NCI-H748 (cell line): Measurements from ENCODE around the gene PDZD2.
"Not testable (repeated sequence)": the region's sequence is repeated elsewhere in the genome, so short reads cannot be mapped to it uniquely, and the experiment has no call there.

Experiments
- DNase-seq: peaks from one replicate; lab custom pipeline; 2025; ENCODE audit not compliant: unreplicated experiment; lab: John Stamatoyannopoulos, UW

The PDZD2 gene

GRCh38 chr5:31767335-31768031 lies 128.6 kb downstream of the PDZD2 start:
- DNase-seq, result no peak

GRCh38 chr5:31768046-31768445 lies 129.1 kb downstream of the PDZD2 start:
- DNase-seq, result no peak

GRCh38 chr5:31768784-31769183 lies 129.9 kb downstream of the PDZD2 start:
- DNase-seq, result no peak

GRCh38 chr5:31769530-31769929 lies 130.6 kb downstream of the PDZD2 start:
- DNase-seq, result no peak

- no peak for DNase-seq
These were observed 131.3 kb downstream of the PDZD2 start for GRCh38 chr5:31770132-31770720.

GRCh38 chr5:31770998-31771397 lies 132.1 kb downstream of the PDZD2 start:
- no peak for DNase-seq

GRCh38 chr5:31771500-31771899 lies 132.6 kb downstream of the PDZD2 start:
- DNase-seq, result no peak

GRCh38 chr5:31776294-31776693 lies 137.4 kb downstream of the PDZD2 start:
- DNase-seq, result not testable (repeated sequence)

GRCh38 chr5:31776976-31777651 lies 138.2 kb downstream of the PDZD2 start:
- no peak for DNase-seq

- no peak for DNase-seq
These were observed 142.8 kb downstream of the PDZD2 start for GRCh38 chr5:31781772-31782171.

GRCh38 chr5:31783086-31783645 lies 144.2 kb downstream of the PDZD2 start:
- no peak for DNase-seq

- DNase-seq, result no peak
These were observed 144.8 kb downstream of the PDZD2 start for GRCh38 chr5:31783731-31784130.

- DNase-seq, result no peak
These were observed 147.2 kb downstream of the PDZD2 start for GRCh38 chr5:31786090-31786631.

GRCh38 chr5:31794009-31794408 lies 155.1 kb downstream of the PDZD2 start:
- no peak for DNase-seq

- no peak for DNase-seq
These were observed 159.2 kb downstream of the PDZD2 start for GRCh38 chr5:31798168-31798567.

GRCh38 chr5:31800351-31800750 lies 161.4 kb downstream of the PDZD2 start:
- no peak for DNase-seq

GRCh38 chr5:31805785-31806400 lies 167.0 kb downstream of the PDZD2 start:
- no peak for DNase-seq

GRCh38 chr5:31806561-31806960 lies 167.6 kb downstream of the PDZD2 start:
- no peak for DNase-seq

- no peak for DNase-seq
These were observed 169.0 kb downstream of the PDZD2 start for GRCh38 chr5:31807789-31808540.

GRCh38 chr5:31809050-31809870 lies 170.3 kb downstream of the PDZD2 start:
- DNase-seq, result peak; percentile 89
